GM19035 (cell line): ENCODE data around the gene MED25.

Experiments
- ATAC-seq: cut with Tn5 transposase; IDR thresholded peaks from one replicate; pipeline ENCODE4 v1.9.1; 2021; ENCODE audit not compliant: unreplicated experiment

The MED25 gene

DNA sequence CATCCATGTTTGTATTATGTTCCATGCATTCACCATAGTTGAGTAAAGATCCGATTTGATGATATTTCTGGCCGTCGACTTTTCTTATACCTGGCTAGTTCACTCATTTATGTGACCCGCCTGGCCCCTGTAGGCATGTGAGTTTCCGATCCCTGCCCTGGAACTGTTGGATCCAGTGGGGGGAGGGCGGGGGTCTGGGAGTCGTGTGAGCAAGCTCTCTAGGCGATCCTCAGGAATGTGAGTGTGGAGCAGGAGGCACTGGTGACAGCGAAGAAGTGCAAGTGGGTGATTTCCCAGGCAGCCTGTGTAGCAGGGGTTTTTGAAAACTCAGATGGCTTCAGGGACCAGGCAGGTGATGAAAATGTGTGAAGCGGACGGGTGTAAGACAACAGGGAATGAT is 22.2 kb downstream of the MED25 start:
- ATAC-seq: no peak

- ATAC-seq: no peak
Measured at GRCh38 chr19:49840736-49841249, 22.7 kb downstream of the MED25 start.

DNA sequence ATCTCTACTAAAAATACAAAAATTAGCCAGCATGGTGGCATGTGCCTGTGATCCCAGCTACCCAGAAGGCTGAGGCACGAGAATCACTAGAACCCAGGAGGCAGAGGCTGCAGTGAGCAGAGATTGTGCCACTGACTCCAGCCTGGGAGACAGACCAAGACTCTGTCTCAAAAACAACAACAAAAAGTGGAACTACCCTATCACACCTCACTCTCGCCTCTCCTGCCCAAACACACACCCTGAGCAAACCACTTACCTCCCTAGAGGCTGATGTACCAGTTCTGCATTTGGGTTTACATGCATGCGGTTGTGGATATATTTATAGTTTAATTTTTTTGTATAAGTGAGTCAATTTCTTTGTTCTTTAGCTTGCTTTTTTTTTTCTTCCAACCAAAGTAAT is 25.2 kb downstream of the MED25 start:
- ATAC-seq: no peak

DNA sequence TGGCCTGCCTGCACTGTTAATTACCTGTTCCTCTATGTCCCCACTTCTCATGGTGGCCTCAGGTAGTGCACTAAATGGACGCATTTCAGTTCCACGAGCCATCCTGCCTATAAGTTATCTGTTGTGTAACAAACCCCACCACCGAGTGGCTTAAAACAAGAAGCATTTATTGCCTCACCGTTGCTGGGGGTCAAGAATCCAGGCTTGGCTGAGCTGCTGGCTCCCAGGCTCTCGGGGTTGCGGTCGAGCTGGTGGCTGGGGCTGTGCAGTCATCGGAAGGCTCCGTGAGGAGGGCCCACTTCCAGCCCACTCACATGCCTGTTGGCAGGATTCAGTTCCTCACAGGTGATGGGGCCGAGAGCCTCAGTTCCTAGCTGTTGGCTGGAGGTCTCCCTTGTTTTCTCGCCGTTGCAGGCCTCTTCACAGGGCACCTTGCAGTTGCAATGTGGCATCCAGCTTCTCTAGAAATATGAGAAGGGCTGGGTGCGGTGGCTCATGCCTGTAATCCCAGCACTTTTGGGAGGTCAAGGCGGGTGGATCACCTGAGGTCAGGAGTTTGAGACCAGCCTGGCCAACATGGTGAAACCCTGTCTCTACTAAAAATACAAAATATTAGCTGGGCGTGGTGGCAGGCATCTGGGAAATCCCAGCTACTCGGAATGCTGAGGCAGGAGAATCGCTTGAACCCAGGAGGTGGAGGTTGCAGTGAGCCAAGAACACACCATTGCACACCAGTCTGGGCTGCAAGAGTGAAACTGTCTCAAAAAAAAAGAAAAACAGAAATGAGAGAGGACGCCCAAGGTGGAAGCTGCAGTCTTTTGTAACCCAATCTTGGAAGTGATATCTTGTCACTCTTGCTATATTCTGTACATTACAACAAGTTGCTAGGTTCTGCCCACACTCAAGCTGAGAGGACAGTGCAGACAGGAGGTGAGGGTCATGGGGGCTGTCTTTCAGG is 26.3 kb downstream of the MED25 start:
- no peak for ATAC-seq

- ATAC-seq: no peak
Measured at GRCh38 chr19:49845414-49845813, 27.3 kb downstream of the MED25 start.

DNA sequence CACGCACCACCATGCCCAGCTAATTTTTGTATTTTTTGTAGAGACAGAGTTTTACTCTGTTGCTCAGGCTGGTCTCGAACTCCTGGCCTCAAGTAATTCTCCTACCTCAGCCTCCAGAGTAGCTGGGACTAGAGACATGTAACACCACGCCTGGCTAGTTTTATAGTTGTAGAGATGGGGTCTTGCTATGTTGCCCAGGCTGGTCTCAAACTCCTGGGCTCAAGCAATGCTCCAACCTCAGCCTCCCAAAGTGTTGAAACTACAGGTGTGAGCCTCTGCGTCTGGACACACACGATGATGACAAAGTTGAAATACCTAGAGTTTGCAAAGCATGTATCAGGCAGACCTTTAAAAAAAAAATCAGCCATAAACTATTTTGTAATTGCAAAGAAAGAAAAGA is 28.3 kb downstream of the MED25 start:
- ATAC-seq: no peak

DNA sequence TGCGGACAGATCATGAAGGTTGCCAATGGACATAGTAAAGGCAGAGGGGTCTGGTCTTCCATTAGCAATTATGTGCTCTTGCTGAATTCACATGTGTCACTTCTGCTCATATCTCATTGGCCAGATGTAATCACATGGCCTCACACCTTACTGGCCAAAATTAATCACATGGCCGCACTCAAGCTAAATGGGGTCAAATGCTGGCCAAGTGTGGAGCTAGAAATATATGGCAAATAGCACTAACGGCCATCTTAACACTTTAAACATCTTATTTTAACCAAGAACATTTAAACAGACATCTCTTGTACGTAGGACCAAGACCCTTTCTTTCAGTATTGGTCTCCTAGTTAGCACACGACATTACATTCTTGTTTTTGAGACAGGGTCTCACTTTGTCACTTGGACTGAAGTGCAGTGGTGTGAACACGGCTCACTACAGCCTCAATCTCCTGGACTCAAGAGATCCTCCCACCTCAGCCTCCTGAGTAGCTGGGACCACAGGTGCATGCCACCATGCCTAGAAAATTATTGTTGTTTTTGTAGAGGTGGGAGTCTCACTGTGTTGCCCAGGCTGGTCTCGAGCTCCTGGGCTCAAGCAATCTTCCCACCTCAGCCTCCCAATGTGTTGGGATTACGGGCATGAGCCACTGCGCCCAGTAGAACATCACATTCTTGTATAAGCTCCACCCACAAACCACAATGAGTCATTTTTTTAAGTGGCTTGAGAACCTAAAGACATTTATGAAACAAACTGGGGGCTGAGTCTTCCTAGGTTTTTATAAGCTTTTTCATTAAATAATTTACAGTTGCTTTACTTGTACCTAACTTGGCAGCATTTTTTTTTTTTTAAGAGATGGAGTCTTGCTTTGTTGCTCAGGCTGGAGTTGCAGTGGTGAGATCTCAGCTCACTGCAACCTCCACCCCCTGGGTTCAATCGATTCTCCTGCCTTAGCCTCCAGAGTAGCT is 29.9 kb downstream of the MED25 start:
- ATAC-seq: no peak

DNA sequence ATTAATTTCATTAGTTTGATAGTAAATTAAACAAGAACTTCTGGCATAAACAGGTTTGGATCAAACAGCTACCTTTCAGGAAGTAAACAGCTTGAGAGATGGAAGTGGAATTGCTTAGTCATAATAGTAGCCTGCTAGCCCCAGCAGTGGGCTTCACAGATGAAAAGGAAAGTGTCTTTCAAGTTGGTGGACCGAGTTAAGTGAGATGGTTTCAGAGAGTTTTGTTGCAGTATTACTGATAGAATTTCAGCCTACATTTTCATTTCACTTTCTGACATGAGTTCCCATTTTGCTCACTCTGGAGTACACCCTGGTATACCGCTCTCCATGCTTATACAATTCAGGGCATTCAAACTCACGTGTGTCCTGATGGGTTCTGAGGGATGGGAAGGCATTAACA is 30.8 kb downstream of the MED25 start:
- no peak for ATAC-seq

DNA sequence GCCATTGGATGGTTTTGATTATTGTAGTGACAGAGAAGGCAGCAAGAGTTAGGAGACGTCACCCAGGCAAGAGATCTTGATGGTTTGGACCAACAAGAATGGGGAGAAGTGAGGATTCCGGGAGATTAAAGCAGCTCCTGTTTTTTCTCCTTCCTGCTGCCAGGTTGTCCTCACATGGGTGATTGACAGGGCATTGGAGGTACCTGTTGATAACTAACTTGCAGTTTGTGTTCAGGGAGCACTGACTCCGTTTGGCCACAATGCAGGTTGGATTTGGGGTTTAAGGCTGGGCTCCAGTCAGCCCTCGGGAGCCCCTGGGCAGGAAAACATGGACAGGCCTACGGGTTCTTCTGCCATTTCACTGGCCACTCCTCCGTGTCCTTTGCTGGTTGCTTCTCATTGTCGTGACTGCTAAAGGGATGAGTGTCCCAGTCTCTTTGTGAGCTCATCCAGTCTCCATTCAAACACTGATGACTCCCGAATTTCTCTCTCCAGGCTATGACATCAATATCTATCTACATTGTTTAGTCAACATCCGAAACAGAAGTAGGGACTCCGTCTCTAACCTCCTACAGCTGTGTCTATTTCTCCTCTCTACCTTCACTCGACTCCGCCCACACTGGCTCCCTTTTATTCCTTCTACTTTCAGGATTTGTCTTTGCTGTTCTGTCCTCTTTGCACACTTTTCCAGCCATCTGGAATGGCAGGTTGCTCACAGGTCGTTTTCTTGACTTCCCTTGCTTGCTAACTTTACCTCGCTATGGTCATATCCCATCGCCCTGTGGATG is 31.5 kb downstream of the MED25 start:
- ATAC-seq: no peak

DNA sequence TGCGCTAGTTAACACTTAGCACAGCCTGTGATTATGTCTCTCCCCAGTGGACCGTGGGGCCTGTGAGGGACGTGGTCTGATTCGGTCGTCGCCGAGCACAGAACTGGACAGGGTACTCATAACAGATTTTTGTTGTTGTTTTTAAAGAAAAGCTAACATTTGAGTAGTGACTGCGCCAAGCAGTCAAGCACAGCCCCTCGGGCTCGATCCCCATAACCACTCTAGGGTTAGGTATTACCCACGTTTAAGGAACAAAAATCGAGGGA is 32.1 kb downstream of the MED25 start:
- ATAC-seq: no peak

- ATAC-seq: peak; percentile 82
Measured at GRCh38 chr19:49850487-49851342, 32.6 kb downstream of the MED25 start, which contains the start of gene PTOV1. Gene PTOV1, plus strand, starts transcription at chr19:49851159.

GRCh38 chr19:49851456-49852259 is 33.6 kb downstream of the MED25 start:
- no peak for ATAC-seq

GRCh38 chr19:49852631-49853126 is 34.6 kb downstream of the MED25 start:
- ATAC-seq: no peak

- no peak for ATAC-seq
Measured at GRCh38 chr19:49853852-49854377, 35.8 kb downstream of the MED25 start.

- ATAC-seq: no peak
Measured at GRCh38 chr19:49854378-49855263, 36.5 kb downstream of the MED25 start.

- ATAC-seq: no peak
Measured at GRCh38 chr19:49855277-49855675, 37.2 kb downstream of the MED25 start.

GRCh38 chr19:49855676-49856573 is 37.8 kb downstream of the MED25 start:
- no peak for ATAC-seq
